Iris pigment epithelial cell (primary cell): ENCODE results near the gene MAN2C1.
"Not testable (repeated sequence)": the region's sequence is repeated elsewhere in the genome, so short reads cannot be mapped to it uniquely, and the experiment has no call there.

Experiments used
- DNase-seq: peaks from one replicate; pipeline ENCODE4 v3.0.0-alpha.2; 2011; ENCODE audit warnings: low read depth

The MAN2C1 gene

GRCh38 chr15:75367913-75368688, at the start of gene MAN2C1:
Gene MAN2C1, minus strand, starts transcription at chr15:75368607. Its CDS starts 24 bp downstream, at chr15:75368583.
- DNase-seq, result peak; percentile 96

- no peak for DNase-seq
Observed at GRCh38 chr15:75416584-75416983, 48.2 kb upstream of the MAN2C1 start.

- no peak for DNase-seq
Observed at GRCh38 chr15:75410196-75410595, 41.8 kb upstream of the MAN2C1 start.

GRCh38 chr15:75407083-75407482, 38.7 kb upstream of the MAN2C1 start:
- no peak for DNase-seq

GRCh38 chr15:75403892-75404291, 35.5 kb upstream of the MAN2C1 start:
- no peak for DNase-seq

- DNase-seq, result peak; percentile 49
Observed at GRCh38 chr15:75397494-75397893, 29.1 kb upstream of the MAN2C1 start.

GRCh38 chr15:75389791-75390382, 21.5 kb upstream of the MAN2C1 start:
- peak; percentile 20 for DNase-seq

GRCh38 chr15:75383986-75384385, 15.6 kb upstream of the MAN2C1 start:
- not testable (repeated sequence) for DNase-seq

GRCh38 chr15:75380773-75381172, 12.4 kb upstream of the MAN2C1 start:
- no peak for DNase-seq

- peak; percentile 21 for DNase-seq
Observed at GRCh38 chr15:75371901-75372688, 3.7 kb upstream of the MAN2C1 start.

GRCh38 chr15:75371486-75371885, 3.1 kb upstream of the MAN2C1 start:
- DNase-seq, result no peak

GRCh38 chr15:75369897-75370581, 1.6 kb upstream of the MAN2C1 start:
- no peak for DNase-seq

- no peak for DNase-seq
Observed at GRCh38 chr15:75368689-75369239, 357 bp upstream of the MAN2C1 start.

GRCh38 chr15:75367406-75367912, 948 bp downstream of the MAN2C1 start:
- DNase-seq, result no peak

GRCh38 chr15:75367006-75367405, 1.4 kb downstream of the MAN2C1 start:
- DNase-seq, result no peak

- no peak for DNase-seq
Observed at GRCh38 chr15:75366163-75366562, 2.2 kb downstream of the MAN2C1 start.

- DNase-seq, result no peak
Observed at GRCh38 chr15:75364881-75365280, 3.5 kb downstream of the MAN2C1 start.

- no peak for DNase-seq
Observed at GRCh38 chr15:75363786-75364185, 4.6 kb downstream of the MAN2C1 start.

GRCh38 chr15:75362642-75363249, 5.7 kb downstream of the MAN2C1 start:
- DNase-seq, result no peak

- DNase-seq, result no peak
Observed at GRCh38 chr15:75361989-75362641, 6.3 kb downstream of the MAN2C1 start.
